Testis (tissue), 3 donors: ENCODE measurements around the gene GLYAT. TPM values are rescaled to one million over a fixed set of nuclear protein-coding genes. Genes with fewer than 3 reads are reported as not detected.

ENCODE experiments used
- DNase-seq: peaks from one replicate; pipeline ENCODE4 v3.0.0-alpha.2; 2019
- H3K27ac ChIP-seq, 2 donors: fragments of 200-600 bp; sonication (generic); one replicate each; pipeline ENCODE4 v1.5.1; 2019
- H3K27me3 ChIP-seq: fragments of 200-600 bp; sonication (generic); one replicate; pipeline ENCODE4 v1.5.1; 2019
- H3K36me3 ChIP-seq: fragments of 200-600 bp; sonication (generic); one replicate; pipeline ENCODE4 v1.5.1; 2017; ENCODE audit warnings: low read depth; ENCODE audit errors: missing control alignments
- H3K4me1 ChIP-seq: fragments of 200-600 bp; sonication (generic); one replicate; pipeline ENCODE4 v1.5.1; 2019
- H3K4me3 ChIP-seq, 2 donors: fragments of 200-600 bp; sonication (generic); one replicate each; pipeline ENCODE4 v1.5.1; 2017 to 2019
- H3K9me3 ChIP-seq: fragments of 200-600 bp; sonication (generic); one replicate; pipeline ENCODE4 v1.5.1; 2017
- CTCF ChIP-seq, 3 experiments: fragments of 450-650 bp in 2 of 3; fragments of 200-600 bp in 1 of 3; sonication (generic) in 1 of 3; IDR thresholded peaks; one replicate each; pipeline ENCODE4 v1.5.1; 2016 to 2019; ENCODE audit warnings: antibody characterized with exemption in 3 of 3, mild to moderate bottlenecking in 2 of 3, moderate library complexity in 1 of 3
- POLR2A ChIP-seq: fragments of 450-650 bp; IDR thresholded peaks from one replicate; pipeline ENCODE4 v1.6.1; 2017; ENCODE audit warnings: antibody characterized with exemption, mild to moderate bottlenecking, moderate library complexity
- WGBS, 2 donors: methylation state at CpG; one replicate each; pipeline ENCODE4 v1.1.5; 2018; 5-methylcytosine and 5-hydroxymethylcytosine counted together
- intact Hi-C: fragments of 100-400 bp; cut with DNase I; formaldehyde crosslinking; loops from one replicate; pipeline ENCODE4 v1.15.1; 2023; ENCODE audit warnings: low total_unique reads
- polyA plus RNA-seq: library from polyadenylated mRNA; stranded (reverse); fragments of 350-450 nt; fragmentation: Illumina TruSeq; extraction: RNeasy Lipid Tissue Mini Kit (QIAGEN cat#74804); gene quantifications from one replicate; pipeline ENCODE4 v1.2.3, GENCODE V29; 2014; ENCODE audit warnings: low read depth, low replicate concordance; ENCODE audit not compliant: insufficient read depth
- total RNA-seq, 2 donors: library from RNA; depleted of rRNA; stranded (reverse); fragments of >200 nt; gene quantifications; one replicate each; pipeline ENCODE4 v1.2.3, GENCODE V29; 2016

The GLYAT gene
- total and polyA plus RNA-seq, 3 donors from 2014 or later = 1.0 to 1.9 TPM; not detected in 1

- Histone ChIP-seq H3K27me3 (no peaks in the 10 kb centered on the region), H3K4me3 (no peak overlapping the region), H3K9me3 (no peaks in the 10 kb centered on the region), H3K27ac (no peak overlapping the region), H3K4me1 (no peaks in the 10 kb centered on the region), H3K36me3 (no peaks in the 10 kb centered on the region)
- TF ChIP-seq POLR2A (no peak), CTCF (IDR thresholded peaks at IDR 0.05) (no peak)
- intact Hi-C loops = no loop called here
- DNase-seq = no peak
These were observed 1.1 kb downstream of the GLYAT start for GRCh38 chr11:58730507-58731089.

GRCh38 chr11:58727415-58727797 is 4.3 kb downstream of the GLYAT start:
- no peaks in the 10 kb centered on the region for H3K27me3 ChIP-seq
- no peak overlapping the region for H3K27ac ChIP-seq
- H3K4me1 ChIP-seq = no peaks in the 10 kb centered on the region
- no peak overlapping the region for H3K4me3 ChIP-seq
- intact Hi-C loops = no loop called here
- H3K9me3 ChIP-seq = no peaks in the 10 kb centered on the region
- TF ChIP-seq POLR2A (no peak), CTCF (IDR thresholded peaks at IDR 0.05) (no peak)
- 32 to 73% methylated on average over 2 of the region's 2 CpGs for WGBS, 2 donors
- DNase-seq = no peak
- no peaks in the 10 kb centered on the region for H3K36me3 ChIP-seq

GRCh38 chr11:58726737-58727414 is 4.9 kb downstream of the GLYAT start:
- Histone ChIP-seq H3K4me3 (no peak overlapping the region), H3K27me3 (no peaks in the 10 kb centered on the region), H3K27ac (no peak overlapping the region), H3K9me3 (no peaks in the 10 kb centered on the region), H3K4me1 (no peaks in the 10 kb centered on the region), H3K36me3 (no peaks in the 10 kb centered on the region)
- WGBS, 2 donors = 37 to 45% methylated on average over 2 of the region's 2 CpGs
- intact Hi-C loops = no loop called here
- DNase-seq = no peak
- TF ChIP-seq POLR2A (no peak), CTCF (IDR thresholded peaks at IDR 0.05) (no peak)

- Histone ChIP-seq H3K27me3 (no peaks in the 10 kb centered on the region), H3K27ac (no peak overlapping the region), H3K4me1 (no peaks in the 10 kb centered on the region), H3K9me3 (no peaks in the 10 kb centered on the region), H3K36me3 (no peaks in the 10 kb centered on the region), H3K4me3 (no peak overlapping the region)
- no peak for TF ChIP-seq CTCF (IDR thresholded peaks at IDR 0.05)
- no peak for TF ChIP-seq POLR2A
- no peak for DNase-seq
- intact Hi-C loops = no loop called here
- WGBS, 2 donors = 68 to 87% methylated on average over 2 of the region's 2 CpGs
These were observed 12.2 kb downstream of the GLYAT start for GRCh38 chr11:58719406-58720117.
